Measurements from ENCODE around the gene EPB41. TPM values are rescaled to one million over a fixed set of nuclear protein-coding genes. Genes with fewer than 3 reads are reported as not detected.
"Not testable (repeated sequence)": the region's sequence is repeated elsewhere in the genome, so short reads cannot be mapped to it uniquely, and the experiment has no call there.

The EPB41 gene
- total RNA-seq, 2 experiments from 2014 or later, result 73.7 to 83.8 TPM

DNA sequence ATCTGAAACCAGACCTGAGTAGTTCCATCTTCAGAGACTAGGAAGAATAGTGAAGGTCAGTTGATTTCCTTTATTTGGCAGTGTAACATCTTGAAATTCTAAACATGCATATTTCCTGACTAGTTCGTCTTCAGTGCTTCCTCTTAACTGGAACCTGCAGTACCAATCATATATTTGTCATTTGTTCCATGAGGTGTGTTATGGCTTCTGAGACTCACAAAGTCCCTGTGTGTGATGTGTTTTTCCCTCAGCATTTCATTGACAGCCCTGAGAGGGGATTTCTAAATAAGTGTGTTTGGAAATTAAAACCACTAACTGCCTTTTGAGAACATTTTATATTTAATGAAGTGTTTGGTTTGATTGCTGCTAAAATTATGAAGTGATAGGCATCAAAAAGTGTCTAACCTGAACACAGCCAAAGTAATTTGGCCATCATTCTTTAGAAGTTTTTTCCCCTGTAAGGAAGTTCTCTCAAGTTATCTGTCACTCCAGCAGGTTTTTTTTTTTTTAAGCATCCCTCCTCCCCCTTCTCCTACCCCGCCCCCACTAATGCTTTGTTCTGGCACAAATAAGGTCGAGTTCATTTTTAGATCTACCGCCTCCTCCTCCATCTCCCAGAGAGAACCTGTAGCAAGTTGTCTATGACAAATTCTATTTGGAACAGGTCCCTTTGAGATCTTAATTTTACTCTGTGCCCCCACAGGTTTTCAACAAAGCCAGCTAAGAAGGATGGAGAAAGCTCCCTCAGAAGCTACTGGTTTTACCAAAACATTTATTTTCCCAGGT, 148.0 kb downstream of the EPB41 start:
- Mint-ChIP-seq H3K27ac (peak overlapping the region; percentile 14), H3K27me3 (no peaks in the 10 kb centered on the region), H3K4me3 (no peak overlapping the region), H3K4me1 (peaks cover 8% of the 10 kb centered on the region), H3K9me3 (ENCODE audit: low read depth) (no peaks in the 10 kb centered on the region), H3K36me3 (peaks cover 3% of the 10 kb centered on the region)
- CTCF ChIA-PET, result interaction anchor here (1.7 kb wide), 1 partner anchor 140 kb away, joined by 7 read pairs; no protein-coding TSS in a partner anchor
- ATAC-seq (no peak), DNase-seq (no peak)

DNA sequence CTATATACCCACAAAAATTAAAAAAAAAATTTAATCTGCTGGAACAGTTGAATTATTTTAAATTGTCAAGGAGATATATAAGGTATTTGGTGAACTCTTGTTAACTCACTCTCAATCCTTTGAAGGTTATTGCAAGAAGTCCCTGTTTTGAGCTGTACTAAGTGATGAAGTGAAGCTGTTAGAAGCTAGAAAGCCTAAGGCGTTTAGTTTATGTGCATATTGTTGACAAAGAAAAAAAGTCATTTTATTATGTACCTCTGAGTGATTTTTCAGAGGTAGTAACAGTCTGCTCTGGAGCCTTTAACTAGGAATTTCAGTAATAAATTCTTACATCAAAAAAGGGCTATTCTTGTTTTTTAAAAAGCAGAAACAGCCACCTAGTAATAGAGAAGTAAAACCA, 149.7 kb downstream of the EPB41 start:
- ATAC-seq, result no peak
- Mint-ChIP-seq H3K9me3 (ENCODE audit: low read depth) (no peaks in the 10 kb centered on the region), H3K4me1 (peaks cover 8% of the 10 kb centered on the region)

GRCh38 chr1:29077155-29077554, 162.8 kb downstream of the EPB41 start:
- H3K36me3 Mint-ChIP-seq, result peaks cover 3% of the 10 kb centered on the region
- H3K4me1 Mint-ChIP-seq, result no peaks in the 10 kb centered on the region
- H3K9me3 Mint-ChIP-seq (ENCODE audit: low read depth), result no peaks in the 10 kb centered on the region
- H3K27ac Mint-ChIP-seq, result no peak overlapping the region
- ATAC-seq, result no peak
- CTCF ChIA-PET, result no interaction called here
- no peaks in the 10 kb centered on the region for H3K27me3 Mint-ChIP-seq
- H3K4me3 Mint-ChIP-seq, result no peak overlapping the region
- DNase-seq, result no peak

More for the DNA sequence above, 149.7 kb downstream of the EPB41 start:
- CTCF ChIA-PET, result interaction anchor here (0.9 to 1.7 kb wide), 4 partner anchors 16 to 182 kb away, joined by 3 to 7 read pairs (median 3); no protein-coding TSS in a partner anchor
- no peak for DNase-seq
- H3K36me3 Mint-ChIP-seq, result peaks cover 3% of the 10 kb centered on the region
- no peak overlapping the region for H3K4me3 Mint-ChIP-seq
- no peak overlapping the region for H3K27ac Mint-ChIP-seq
- H3K27me3 Mint-ChIP-seq, result no peaks in the 10 kb centered on the region

DNA sequence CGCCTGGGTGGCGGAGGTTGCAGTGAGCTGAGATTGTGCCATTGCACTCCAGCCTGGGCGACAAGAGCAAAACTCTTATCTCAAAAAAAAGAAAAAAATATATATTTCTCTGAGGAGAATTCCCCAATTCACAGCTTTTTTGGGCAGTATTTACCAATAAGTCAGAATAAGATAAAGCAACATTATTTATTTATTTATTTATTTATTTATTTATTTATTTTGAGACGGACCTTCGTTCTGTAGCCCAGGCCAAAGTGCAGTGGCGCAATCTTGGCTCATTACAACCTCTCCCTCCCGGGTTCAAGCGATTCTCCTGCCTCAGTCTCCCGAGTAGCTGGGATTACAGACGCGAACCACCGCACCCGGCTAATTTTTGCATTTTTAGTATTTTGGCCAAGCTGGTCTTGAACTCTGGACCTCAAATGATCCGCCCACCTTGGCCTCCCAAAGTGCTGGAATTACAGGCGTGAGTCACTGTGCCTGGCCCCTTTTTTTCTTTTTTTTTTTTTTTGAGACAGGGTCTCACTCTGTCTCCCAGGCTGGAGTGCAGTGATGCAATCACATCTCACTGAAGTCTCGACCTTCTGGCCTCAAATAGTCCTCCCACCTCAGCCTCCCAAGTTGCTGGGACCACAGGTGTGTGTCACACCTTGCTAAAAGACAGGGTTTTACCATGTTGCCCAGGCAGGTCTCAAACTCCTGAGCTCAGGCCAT, 165.7 kb downstream of the EPB41 start:
- H3K4me1 Mint-ChIP-seq; ATAC-seq; H3K4me3 Mint-ChIP-seq; H3K36me3 Mint-ChIP-seq; H3K9me3 Mint-ChIP-seq (ENCODE audit: low read depth); DNase-seq; H3K27ac Mint-ChIP-seq; H3K27me3 Mint-ChIP-seq: not testable (repeated sequence)
- CTCF ChIA-PET, result interaction anchor here (1.2 to 1.3 kb wide), 3 partner anchors 8 to 15 kb away, joined by 3 to 6 read pairs (median 3); no protein-coding TSS in a partner anchor

DNA sequence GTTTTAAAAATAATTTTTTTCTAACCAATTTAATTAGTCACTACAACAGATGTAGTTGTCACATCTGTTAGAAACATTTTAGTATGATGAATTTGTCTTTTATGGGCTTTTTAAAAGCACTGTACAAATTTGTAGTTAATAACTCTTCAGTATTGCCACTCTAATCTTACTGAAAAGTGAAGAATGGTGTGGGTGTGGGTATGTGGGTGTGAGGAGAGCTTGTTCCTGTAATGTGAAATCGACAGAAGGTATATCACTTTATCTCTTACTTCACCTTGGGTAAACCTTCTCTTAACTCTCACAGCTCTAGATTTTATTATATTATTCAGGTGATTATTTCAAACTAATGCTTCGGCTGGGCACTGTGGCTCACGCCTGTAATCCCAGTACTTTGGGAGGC, 166.8 kb downstream of the EPB41 start:
- Mint-ChIP-seq H3K9me3 (ENCODE audit: low read depth) (no peaks in the 10 kb centered on the region), H3K36me3 (no peaks in the 10 kb centered on the region), H3K4me3 (no peak overlapping the region), H3K27ac (no peak overlapping the region), H3K27me3 (no peaks in the 10 kb centered on the region), H3K4me1 (no peaks in the 10 kb centered on the region)
- DNase-seq (no peak), ATAC-seq (no peak)
- CTCF ChIA-PET, result interaction anchor here (0.6 to 1.3 kb wide), 2 partner anchors 9 to 331 kb away, joined by 5 to 6 read pairs; no protein-coding TSS in a partner anchor

DNA sequence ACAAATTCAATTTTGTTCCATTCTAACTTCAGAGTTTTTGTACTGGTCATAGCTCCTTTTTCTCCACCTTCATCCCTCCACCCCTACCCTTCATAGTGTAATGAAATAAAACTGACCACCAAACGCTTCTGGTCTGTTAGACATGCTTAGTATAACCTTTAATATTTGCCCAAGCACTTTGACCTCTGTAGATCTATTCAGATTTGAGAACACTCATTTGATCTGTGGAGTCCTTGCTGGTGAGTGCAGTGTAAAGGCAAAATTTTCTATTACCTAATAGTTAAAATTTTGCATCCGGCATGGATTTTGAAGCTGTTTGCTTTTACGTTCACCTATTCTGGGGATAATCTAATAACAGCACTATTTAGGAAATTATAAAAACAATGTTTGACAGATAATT, 168.2 kb downstream of the EPB41 start:
- Mint-ChIP-seq H3K36me3 (no peaks in the 10 kb centered on the region), H3K27ac (no peak overlapping the region), H3K4me1 (no peaks in the 10 kb centered on the region), H3K9me3 (ENCODE audit: low read depth) (no peaks in the 10 kb centered on the region), H3K27me3 (no peaks in the 10 kb centered on the region), H3K4me3 (no peak overlapping the region)
- CTCF ChIA-PET, result no interaction called here
- DNase-seq (no peak), ATAC-seq (no peak)

DNA sequence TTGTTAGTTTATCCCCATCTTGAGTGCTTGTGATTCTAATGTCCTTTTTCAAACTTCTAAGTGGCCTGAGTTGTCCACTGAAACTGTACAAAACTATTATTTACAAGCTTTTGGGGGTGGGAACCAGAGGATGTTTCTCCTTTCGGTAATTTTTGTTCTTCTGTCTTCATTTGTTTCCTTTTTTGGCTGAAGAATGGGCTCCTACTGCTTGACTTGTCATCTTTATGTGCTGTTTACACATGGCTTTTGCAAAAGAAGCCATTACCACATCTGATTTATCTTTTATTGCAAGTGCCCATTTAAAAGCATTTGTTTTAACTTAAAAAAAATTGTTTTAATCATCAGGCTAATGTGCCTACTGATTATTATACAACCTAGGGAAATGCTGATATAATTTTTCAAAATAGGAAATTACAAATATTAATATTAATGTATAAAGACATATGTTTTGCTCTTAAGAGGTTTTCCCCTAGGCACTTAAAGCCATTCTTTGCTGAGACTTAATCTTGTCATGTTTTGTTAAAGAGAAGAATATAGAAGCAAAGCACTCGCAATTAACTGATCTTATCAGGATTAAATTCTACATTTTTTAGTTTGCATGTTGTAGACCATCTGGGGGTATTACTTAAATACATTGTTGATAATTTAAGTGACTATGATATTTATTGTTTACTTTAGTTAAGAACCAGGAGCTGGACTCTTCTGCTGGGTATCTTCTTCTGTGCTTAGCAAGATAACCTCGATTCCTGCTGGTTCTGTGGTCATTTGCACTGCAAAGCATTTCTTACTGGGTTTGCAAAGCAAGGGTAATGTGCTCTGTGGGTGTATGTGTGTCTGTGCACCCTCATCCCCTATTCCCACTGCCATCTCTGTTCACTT, 169.2 kb downstream of the EPB41 start:
- H3K4me3 Mint-ChIP-seq, result no peak overlapping the region
- no peak for DNase-seq
- H3K27me3 Mint-ChIP-seq, result no peaks in the 10 kb centered on the region
- CTCF ChIA-PET, result interaction anchor here (0.5 kb wide), 1 partner anchor 300 kb away, joined by 3 read pairs; no protein-coding TSS in a partner anchor
- no peaks in the 10 kb centered on the region for H3K36me3 Mint-ChIP-seq
- H3K4me1 Mint-ChIP-seq, result no peaks in the 10 kb centered on the region
- ATAC-seq, result no peak
- H3K9me3 Mint-ChIP-seq (ENCODE audit: low read depth), result no peaks in the 10 kb centered on the region
- H3K27ac Mint-ChIP-seq, result no peak overlapping the region

- CTCF ChIA-PET, result interaction anchor here (0.5 kb wide), 1 partner anchor 301 kb away, joined by 3 read pairs; no protein-coding TSS in a partner anchor
- Mint-ChIP-seq H3K9me3 (ENCODE audit: low read depth) (no peaks in the 10 kb centered on the region), H3K27me3 (no peaks in the 10 kb centered on the region), H3K4me1 (no peaks in the 10 kb centered on the region), H3K27ac (no peak overlapping the region), H3K4me3 (no peak overlapping the region), H3K36me3 (no peaks in the 10 kb centered on the region)
- no peak for ATAC-seq
- DNase-seq, result no peak
These were observed 169.8 kb downstream of the EPB41 start for GRCh38 chr1:29084196-29084521.

DNA sequence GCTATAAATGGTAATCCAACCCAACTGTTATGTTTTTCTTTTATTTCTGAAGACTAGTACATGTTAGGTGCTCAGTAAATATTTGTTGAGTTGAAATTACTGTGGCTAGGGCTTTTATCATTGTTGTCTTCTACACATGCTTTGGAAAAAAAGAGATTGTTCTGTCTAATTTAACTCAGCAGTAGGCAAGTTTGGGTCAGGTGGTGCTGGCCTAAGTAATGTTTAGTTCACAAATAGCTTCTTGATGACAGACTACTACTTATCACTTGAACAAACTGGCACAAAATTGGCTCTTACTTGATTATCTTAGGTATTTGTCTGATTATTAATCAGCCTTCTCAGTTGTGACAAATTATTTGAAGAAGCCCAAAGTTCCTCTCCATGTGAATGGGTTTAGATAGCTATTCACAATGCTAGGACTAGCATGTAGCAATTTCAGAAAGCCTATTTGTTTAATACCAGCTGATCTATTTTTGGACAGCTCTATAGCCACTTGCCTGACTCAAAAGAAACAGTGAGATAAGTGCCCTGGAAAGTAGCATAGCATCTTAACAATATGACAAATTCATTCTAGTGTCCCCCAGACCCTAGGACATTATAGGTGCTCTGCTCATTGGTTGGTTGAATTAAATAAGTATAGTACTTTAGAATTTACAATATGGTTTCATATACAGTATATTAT, 176.7 kb downstream of the EPB41 start:
- ATAC-seq, result no peak
- CTCF ChIA-PET, result no interaction called here
- Mint-ChIP-seq H3K36me3 (peaks cover 17% of the 10 kb centered on the region), H3K27ac (no peak overlapping the region), H3K27me3 (no peaks in the 10 kb centered on the region), H3K4me1 (peaks cover 2% of the 10 kb centered on the region), H3K9me3 (ENCODE audit: low read depth) (peaks cover 4% of the 10 kb centered on the region), H3K4me3 (no peak overlapping the region)
- no peak for DNase-seq

DNA sequence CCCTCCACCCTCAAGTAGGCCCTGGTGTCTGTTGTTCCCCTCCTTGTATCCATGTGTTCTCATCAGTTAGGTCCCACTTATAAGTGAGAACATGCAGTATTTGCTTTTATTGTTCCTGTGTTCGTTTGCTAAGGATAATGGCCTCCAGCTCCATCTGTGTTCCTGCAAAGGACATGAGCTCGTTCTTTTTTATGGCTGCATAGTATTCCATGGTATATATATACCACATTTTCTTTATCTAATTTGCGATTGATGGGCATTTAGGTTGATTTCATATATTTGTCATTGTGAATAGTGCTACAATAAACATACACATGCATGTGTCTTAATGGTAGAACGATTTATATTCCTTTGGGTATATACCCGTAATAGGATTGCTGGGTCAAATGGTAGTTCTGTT, 178.3 kb downstream of the EPB41 start:
- H3K9me3 Mint-ChIP-seq (ENCODE audit: low read depth); CTCF ChIA-PET; H3K27me3 Mint-ChIP-seq; DNase-seq; H3K4me3 Mint-ChIP-seq; H3K4me1 Mint-ChIP-seq; H3K27ac Mint-ChIP-seq; ATAC-seq: not testable (repeated sequence)
- H3K36me3 Mint-ChIP-seq, result peaks cover 18% of the 10 kb centered on the region

GRCh38 chr1:29094433-29094832, 180.1 kb downstream of the EPB41 start:
- no peak for ATAC-seq
- H3K4me1 Mint-ChIP-seq, result peaks cover 4% of the 10 kb centered on the region
- no peaks in the 10 kb centered on the region for H3K27me3 Mint-ChIP-seq
- H3K9me3 Mint-ChIP-seq (ENCODE audit: low read depth), result peaks cover 4% of the 10 kb centered on the region
- no peak overlapping the region for H3K27ac Mint-ChIP-seq
- no peak overlapping the region for H3K4me3 Mint-ChIP-seq
- DNase-seq, result no peak
- CTCF ChIA-PET, result no interaction called here
- H3K36me3 Mint-ChIP-seq, result peaks cover 24% of the 10 kb centered on the region

DNA sequence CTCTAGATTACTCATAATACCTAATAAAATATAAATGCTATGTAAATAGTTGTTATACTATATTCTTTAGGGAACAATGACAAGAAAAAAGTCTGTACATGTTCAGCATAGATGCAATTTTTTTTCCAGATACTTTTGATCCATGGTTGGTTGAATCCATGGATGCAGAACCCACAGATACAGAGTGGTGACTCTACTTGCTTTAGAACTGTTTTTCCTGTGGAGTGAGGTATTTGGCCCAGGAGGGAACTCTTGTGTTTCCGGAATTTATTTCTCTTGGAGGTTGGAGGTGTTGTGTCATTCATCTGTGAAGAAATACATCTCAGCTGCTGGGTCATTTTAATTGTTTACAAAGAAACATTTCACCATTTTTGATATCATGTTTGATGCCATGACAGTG, 180.6 kb downstream of the EPB41 start:
- H3K9me3 Mint-ChIP-seq (ENCODE audit: low read depth), result peaks cover 4% of the 10 kb centered on the region
- ATAC-seq (no peak), DNase-seq (no peak)
- H3K4me1 Mint-ChIP-seq, result peaks cover 4% of the 10 kb centered on the region
- CTCF ChIA-PET, result no interaction called here
- H3K36me3 Mint-ChIP-seq, result peaks cover 26% of the 10 kb centered on the region
- no peaks in the 10 kb centered on the region for H3K27me3 Mint-ChIP-seq
- no peak overlapping the region for H3K27ac Mint-ChIP-seq
- no peak overlapping the region for H3K4me3 Mint-ChIP-seq

All from activated CD8-positive, alpha-beta memory T cell treated with anti-CD3 and anti-CD28 coated beads, Interleukin-2, amount 10 ng/mL, durations not matched to agents 7 days and 5 days (primary cell).